NCI-H187 treated with DMSO at 0.1 percent for 48 hours (cell line): ENCODE results near the gene ROGDI.
A peak's percentile ranks its signal among the peaks of the same experiment; 100 is the strongest.

Source experiments
- DNase-seq: peaks from one replicate; lab custom pipeline; 2025; lab: John Stamatoyannopoulos, UW

Gene ROGDI

DNA sequence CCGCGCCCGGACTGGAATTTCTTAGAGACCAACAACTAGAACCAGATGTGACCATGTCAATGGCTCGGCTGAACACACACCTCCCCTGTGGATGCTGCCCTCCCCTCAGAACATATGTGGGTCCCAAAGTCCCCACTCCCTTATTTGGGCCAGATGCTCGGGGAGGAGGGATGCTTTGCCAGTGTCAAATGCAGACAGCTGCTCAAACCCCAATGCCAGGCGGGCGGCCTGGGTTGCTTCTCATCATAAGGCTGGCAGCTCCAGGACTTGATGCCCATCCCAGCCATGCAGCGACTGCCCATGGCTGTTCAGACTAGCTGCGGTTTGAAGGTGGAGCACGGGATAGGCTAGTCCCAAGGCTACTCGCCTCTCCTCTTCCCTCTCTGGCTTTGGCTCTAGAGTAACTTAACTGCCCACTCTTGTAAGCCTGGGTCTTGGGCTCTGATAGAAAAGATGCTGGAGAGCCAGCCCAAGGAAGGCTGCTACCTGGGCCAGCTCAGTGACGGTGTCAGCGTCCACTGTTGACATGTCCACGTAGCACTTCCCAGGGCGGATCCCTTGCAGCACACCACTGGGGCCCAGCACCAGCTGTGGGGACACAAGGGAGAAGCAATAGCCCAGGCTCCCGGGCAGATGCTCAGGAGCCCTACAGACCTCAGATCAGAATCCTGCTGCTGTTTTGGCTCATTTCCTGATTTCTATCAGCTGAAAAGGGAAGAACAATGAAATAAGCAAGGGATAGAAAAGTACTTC lies 11.0 kb upstream of the ROGDI start:
- DNase-seq: no peak

DNA sequence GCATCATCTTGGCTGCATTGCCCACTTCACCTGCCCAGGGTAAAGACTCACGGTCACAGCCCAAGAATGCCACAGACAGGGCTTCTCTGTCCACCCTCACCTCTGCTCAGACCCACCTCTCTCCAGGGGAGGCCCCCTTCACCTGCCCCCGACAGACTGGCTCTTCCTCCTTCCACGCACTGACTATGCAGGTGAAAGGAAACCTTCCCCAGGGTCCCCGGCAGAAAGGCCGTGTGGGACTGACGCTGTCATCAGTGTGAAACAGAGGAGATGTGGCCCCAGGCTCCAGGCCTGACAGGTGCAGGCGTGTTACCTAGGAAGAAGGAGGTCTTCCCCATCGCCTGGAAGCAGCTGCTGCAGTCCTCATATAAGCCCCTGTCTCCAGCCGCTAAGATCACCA lies 9.3 kb upstream of the ROGDI start:
- no peak for DNase-seq

DNA sequence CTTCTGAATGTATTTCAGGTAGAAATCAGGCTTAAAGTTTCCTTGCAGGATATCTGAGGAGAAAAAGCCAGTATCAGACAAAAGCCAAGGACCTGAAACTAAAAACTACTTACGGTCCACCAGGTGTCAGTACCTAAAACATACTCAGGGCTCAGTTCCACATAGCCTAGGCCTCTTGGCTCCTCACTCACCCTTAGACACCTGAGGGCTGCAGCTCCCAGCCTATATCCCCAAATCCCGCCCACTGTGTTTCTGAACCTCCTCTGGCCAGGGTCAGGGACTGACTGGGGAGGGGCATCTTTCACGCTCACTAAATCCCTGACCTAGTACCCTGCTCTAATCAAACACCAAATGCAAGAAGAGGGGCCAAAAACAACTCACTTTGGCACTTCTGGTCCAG lies 8.8 kb upstream of the ROGDI start:
- no peak for DNase-seq

DNA sequence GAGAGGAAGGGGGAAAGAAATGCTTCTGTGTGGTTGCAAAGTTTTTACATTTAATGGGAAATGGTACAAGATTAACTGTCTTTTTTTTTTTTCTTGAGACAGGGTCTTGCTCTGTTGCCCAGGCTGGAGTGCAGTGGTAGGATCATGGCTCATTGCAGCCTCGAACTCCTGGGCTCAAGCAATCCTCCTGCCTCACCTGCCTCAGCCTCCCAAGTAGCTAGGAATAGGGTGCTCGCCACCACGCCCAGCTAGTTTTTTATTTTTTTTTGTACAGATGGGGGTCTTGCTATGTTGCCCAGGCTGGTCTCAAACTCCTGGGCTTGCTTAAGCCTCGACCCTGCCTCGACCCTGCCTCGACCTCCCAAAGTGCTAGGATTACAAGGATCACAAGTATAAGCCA lies 3.8 kb upstream of the ROGDI start:
- DNase-seq: no peak

DNA sequence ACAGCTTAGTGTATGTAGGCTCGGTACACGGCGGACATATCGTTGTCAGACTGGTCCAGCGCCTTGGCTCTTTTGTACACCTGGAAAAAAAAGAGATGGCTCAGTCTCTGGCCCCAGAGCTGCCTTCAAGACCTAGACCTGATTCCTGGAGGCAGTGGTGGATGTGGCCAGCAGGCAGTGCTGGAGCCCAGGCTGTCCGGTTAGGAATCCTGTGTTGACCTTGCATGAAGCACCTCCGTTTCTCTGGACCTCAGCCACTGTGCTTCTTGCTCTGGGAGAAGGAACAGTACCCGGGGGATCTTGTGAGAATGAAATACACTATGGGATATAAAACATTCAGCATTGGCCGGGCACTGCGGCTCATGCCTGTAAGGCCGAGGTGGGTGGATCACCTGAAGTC lies 2.8 kb upstream of the ROGDI start:
- DNase-seq: no peak

DNA sequence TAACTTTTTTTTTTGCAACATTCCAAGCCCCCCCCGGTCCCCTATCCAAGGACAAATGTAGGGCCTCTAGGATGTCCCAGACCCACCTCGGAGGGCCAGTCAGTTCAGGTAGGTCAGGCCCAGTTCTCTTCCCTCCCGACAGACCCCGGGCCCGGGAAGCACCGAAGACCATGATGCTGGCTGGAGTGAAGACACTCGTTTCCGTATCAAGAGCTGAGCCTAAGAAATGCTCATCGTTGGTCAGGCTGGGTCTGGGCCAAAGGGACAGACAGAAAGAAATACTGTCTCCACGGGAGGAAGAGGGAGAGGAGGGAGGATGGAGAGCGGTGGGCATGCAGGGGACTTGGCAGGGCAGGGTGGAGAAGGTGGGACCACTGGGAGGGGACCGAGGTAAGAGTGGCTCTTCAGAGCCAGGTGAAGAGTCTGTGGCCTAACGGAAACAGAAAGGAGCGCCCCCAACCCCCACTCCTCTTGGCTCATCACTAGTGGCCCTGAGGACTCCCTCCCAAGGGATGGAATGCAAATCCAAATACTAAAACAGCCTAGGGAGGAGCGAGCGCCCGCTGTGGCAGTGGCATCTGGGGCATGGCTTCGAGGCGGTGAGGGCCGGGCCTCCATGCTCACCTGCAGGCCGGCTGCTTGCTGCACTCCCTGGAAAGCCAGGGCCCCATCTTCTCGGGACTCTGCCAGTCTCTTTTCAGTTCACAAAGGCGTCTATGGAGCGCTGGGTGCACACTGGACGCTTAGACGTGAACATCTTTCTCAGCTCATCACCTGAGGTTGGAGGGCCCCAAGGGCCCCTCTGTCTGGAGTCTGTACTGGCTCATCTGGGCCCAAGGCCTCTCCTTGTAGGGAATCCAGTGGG lies 1.7 kb upstream of the ROGDI start:
- DNase-seq: no peak

DNA sequence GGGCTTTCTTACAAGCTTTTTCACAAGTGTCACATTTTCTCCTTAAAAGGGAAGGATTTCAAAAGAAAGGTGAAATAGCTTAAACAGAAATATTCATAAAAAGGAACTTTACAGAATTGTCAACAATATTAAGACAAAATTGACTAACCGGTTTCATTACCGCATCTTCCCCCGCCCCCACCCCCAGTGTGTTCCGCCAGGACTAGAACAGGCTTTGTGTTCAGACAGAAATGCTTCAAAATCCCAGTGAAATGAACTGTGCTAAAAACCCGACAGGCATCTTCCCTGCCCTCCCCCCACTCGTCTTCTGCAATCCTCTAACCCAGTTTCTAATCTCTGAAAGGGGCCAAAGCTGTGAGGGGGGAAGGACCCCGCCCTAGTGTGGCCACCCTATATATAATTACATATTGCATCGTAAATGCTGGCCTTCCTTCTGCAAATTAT lies 990 bp upstream of the ROGDI start:
- no peak for DNase-seq

DNA sequence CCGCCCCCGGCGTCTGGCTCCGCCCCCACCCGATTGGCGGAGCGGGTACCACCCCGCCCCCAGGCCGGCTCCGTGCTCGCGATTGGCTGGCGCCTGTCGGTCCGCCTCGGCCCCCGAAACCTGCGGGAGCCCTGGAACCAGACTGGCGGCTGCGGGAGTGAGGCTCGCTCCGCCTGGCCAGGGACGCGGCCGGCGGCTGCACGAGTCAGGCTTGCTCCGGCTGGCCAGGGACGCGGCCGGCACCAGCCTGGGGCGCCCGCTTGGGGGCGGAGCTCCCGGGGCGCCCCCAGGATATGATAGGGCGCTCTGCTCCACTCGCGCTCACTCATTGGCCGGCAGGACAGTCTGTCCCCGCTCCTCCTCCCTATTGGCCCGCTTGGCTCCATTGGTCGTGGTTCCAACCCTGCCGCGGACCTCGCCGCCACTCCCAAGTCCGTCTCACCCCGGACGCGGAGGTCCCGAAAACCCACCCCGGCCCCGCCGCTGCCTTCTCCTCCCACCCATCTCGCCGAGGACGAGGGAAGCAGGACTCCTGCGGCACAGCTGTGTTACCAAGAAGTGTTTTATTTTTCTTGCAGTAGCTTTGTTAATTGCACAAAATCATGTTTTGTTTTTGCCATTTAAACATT lies 340 bp upstream of the ROGDI start:
- DNase-seq: peak; percentile 52

DNA sequence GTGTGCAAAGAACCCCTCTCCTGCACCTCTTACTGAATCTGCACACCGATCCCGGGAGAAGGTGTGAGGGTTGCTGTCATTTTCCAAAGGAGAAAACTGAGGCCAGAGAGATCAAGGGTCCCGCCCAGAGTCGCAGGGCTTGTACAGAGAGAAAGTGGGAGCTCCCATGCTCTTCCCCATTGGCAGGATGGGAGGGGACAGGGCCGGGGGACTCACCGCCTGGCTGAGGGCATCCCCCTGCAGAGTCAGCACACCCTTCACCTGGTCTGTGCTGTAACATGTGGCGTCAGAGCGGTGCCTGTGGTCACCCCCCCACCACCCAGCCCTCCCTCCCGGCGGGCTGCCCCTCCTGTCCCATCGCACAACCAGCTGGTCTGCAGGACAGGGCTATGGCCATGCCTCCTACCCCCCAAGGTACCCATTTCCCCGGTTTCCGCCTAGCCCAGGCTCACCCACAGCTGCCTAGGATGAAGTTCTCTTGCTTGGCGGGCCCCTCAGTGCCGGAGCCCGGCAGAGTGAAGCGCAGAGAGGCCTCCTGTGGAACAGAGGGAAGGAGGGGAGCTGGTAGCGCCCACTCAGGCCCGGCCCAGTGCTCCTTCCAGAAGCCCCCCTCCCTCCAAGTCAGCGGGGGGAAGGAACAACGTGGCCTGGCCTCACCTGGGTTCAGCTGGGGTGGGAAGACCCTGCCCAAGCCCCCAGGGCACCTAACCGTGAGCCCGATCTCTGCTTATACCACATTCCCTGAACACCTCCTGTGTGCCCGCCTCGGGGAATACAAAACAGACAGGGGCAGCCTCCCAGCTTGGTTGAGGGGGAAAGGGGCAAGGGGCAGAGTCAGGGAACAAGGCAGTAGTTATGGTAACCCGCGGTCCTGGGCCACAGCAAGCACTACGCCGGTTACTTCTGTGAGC lies 1.1 kb downstream of the ROGDI start:
- DNase-seq: no peak

DNA sequence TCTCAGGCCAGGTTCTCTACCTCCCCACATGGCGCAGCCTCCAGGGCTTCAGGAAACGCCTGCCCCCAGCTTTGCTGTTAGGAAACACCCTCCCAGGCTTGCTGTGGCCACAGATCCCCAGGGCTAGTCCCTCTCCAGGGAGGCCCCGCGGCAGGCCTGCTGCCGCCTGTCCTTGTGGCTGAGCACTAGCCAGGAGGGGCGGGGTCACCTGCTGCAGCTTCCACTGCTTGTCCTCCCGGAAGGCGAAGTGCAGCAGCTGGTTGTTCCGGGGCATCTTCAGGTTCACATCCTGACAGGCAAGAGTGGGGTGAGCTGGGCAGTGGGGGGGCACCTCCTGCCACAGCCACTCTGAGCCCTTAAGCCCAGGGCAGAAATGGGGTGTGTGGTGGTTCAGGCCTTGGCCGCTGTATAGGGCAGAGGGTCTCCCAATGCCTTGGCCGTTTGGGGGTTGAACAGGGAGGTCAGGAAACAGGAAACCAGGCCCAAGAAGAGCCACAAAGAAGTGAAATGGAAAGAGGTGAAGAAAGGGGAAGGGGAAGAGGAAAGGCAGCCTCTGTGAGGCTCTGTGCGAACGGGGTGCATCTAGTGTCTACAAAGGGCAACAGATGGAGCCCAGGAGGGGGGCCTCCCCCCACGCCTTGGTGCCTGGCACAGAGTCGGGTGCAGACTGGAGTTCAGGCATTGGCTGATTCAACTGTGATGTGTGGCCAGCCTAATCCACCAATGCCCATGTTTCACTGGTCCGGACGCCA lies 2.0 kb downstream of the ROGDI start:
- no peak for DNase-seq

DNA sequence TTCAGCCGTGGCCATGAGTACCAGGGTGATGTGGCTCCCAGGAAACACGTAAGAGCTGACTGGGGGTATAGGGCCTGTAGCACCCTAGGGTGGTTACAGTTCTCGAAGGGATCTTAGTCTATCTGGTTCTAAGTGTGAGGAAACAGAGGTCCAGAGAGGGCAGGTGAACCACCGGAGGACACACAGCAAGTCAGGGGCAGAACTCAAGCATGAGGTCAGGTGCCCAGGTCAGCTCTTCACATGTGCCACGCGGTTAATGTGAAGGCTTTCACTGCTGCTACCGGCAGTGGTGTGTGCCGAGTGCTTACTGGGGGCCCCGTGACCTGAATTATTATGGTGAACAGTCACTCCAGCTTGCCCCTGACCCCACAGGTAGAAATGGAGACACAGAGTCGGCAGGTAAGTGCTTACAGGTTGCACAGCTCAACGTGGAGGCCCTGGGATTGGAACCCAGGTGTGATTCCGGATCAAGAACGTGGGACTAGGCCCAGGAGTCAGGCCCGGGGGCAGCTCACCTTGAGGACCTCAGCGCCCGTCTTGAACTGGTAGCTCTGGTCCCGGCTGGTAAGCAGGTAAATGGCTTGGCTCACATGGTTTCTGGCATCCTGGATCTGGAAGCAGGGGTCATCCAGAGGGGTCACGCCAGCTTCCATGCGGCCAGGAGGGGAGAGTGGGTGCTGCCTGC lies 3.1 kb downstream of the ROGDI start:
- no peak for DNase-seq

DNA sequence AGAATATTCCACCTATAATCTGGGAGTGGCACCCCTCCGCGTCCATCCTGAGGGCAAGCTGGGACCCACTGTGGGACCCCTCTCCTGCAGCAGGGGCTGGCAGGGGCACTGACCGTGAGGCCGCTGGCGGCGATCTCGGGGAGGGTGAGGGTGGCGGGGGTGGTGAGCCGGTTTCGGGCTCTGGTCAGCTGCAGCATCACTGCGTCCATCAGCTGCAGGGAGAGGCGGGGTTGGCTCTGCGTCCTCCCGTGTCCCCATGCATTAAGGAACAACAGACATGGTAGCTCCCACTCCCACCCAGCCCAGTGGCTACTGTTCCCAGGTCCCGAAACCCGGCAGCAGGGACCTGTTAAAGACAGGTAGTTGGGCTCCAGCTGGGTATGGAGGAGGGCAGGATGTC lies 4.0 kb downstream of the ROGDI start:
- no peak for DNase-seq

DNA sequence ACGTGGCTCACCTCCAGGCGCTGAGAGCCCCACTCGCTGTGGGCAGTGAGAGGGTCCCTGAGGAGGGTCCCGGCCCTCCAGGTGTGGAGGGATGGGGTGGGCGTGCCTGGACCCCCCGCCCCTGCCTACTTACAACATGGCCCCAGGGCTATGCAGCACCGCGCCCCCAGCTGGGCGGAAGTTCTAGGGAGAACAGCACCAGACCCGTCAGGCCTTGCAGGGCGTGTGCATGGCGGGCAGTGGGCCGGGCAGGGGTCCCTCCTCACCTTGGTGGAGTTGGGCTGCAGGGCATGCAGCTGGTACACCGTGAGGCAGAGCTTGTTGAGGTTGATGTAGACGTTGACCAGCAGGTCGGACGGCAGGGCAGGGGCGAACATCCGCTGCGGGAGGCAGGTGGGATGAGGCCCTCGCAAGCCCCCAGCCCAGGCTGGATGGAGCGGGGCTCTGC lies 4.6 kb downstream of the ROGDI start:
- DNase-seq: no peak

DNA sequence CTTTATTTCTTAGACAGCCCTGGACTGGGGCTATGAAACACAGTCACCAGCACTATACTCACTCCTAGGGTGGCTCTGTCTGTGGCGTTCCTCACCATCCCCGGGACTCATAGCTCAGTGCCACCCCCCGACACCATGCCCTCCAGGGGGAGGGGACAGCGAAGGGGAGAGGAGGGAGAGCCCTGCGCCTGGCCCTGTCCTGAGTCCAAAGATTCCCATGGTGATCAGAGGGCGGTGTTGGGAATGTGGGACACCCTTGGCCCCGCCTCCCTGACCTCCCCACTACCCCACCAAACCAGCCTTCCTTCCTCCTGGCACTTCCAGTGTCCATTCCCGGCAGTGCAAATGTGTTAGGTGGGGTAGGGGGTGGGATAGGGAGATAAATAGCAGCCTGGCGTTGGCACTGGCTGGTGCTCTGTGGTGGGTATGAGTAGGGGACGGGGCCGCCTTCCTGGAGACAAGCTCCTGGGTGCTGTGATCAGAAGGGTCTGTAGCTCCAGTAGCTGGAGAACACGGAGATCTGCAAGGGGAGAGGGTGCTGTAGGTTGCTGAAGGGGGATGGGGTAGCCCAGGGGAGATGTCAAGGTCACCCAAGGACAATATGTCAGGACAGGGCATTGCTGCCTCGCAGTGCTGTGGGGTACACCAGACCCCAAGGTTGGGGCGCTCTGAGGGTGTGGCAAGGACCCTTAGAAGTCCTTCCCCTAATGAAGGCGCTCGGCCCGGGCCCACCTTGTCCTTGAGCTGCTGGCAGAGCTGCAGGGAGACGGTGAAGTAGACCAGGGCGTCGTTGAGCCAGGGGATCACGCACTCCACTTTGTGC lies 5.2 kb downstream of the ROGDI start:
- DNase-seq: no peak

DNA sequence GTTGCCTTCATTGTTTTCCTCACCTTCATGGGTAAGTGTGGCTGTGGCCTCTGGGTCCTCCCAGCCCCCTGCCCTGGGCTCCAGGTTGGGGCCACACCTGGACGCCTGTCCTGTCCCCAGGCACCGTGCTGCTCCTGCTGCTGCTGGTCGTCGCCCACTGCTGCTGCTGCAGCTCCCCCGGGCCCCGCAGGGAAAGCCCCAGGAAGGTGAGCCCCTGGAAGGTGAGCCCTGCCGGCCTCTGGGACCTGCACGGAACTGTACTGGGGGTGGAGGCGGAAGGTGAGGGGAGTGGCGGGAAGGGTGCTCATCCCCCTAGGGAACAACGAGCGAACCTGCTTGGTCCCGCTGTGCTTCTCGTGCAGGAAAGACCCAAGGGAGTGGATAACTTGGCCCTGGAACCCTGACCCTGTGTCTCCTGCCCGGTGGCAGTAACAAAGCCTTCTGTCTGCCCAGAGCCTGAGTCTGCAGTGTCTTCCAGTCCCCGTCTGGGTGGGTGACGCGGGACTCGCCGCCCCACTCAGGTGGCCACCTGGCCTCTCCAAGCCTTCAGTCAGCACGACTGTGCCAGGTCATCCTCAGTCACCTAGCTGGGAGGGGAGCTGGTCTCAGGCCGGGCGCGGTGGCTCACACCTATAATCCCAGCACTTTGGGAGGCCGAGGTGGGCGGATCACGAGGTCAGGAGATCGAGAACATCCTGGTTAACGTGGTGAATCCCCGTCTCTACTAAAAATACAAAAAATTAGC lies 6.4 kb downstream of the ROGDI start:
- no peak for DNase-seq

DNA sequence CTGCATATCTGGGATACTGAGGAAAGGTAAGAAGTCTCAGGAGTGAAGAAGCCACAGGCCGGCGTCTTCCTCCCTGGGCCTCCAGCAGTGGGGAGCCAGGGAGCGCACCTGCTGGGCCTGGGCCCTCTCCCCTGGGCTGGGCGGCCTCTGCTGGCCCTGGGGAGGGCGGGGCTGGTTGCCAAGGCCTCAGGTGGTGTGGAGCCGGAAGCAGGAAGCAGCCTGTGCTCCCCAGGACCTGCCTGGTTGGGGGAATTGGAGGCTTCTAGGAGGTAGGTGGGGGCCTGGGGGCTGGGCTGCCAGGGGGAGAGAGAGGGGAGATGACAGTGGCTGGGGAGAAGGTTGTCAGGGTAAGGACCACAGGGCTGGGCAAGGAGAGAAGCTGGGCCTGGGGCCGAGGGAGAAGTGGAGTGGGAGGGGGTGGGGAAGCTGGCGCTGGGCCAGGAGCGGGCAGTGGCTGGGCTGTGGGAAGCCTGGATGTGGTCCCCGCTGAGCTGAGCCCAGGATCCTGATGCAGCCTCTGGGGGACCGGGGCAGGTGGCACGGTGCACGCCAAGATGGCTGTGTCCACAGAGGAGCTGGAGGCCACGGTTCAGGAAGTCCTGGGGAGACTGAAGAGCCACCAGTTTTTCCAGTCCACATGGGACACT lies 7.1 kb downstream of the ROGDI start, which contains the start of gene SMIM22:
SMIM22 (plus strand) TSS at position 189 of the 647 bp plus-strand sequence; CDS start at position 555, 366 bp downstream.
- DNase-seq: no peak

DNA sequence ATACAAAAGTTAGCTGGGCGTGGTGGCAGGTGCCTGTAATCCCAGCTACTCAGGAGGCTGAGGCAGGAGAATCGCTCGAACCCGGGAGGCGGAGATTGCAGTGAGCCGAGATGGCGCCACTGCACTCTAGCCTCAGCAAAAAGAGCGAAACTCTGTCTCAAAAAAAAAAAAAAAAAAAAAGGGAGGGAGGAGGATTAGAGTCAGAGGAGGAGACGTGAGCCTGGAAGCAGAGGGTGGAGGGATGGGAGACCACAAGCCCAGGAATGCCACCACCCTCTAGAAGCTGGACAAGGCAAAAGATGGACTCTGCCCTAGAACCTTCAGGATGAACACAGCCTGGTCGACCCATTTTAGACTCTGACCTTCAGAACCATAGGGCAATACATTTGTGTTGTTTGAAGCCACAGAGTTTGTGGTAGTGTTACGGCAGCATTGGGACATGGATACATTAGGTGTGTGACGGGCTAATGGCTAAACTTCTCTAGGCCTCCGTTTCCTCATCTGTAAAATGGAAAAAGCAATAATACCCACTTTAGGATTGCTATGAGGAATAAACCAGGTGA lies 9.4 kb downstream of the ROGDI start:
- no peak for DNase-seq

DNA sequence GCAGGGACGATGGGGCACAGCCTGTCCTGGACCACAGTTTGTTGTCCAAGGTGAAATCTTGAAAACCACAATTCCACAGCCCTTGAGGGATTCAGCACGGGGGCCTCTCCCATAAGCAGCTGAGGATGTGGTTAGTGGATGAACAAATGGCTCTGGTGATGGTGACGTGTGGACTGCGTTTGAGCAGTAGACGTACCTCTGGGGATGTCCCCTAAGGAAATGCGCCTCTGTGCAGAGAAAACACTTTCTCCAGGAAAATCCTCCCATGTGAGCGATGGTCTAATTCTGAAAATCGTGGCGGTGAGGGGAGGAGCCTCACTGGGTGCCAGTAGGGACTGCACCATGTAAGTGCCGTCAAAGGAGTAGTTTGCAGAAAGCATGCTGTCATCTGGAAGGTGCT lies 11.6 kb downstream of the ROGDI start:
- no peak for DNase-seq
